Endothelial cell (in vitro differentiated cells): ENCODE measurements around the gene COG4. TPM values are rescaled to one million over a fixed set of nuclear protein-coding genes. Genes with fewer than 3 reads are reported as not detected.

Experiments
- DNase-seq: peaks from one replicate; pipeline ENCODE4 v3.0.0; 2021; ENCODE audit warnings: low spot score
- H3K27ac Mint-ChIP-seq: one replicate; pipeline ENCODE4 v1.8.0; 2021; ENCODE audit warnings: mixed read lengths, inconsistent platforms; ENCODE audit not compliant: unreplicated experiment
- H3K27me3 Mint-ChIP-seq: one replicate; pipeline ENCODE4 v1.8.0; 2021; ENCODE audit warnings: mild to moderate bottlenecking, moderate library complexity, mixed read lengths, inconsistent platforms; ENCODE audit not compliant: unreplicated experiment
- H3K36me3 Mint-ChIP-seq: one replicate; pipeline ENCODE4 v1.8.0; 2021; ENCODE audit warnings: mild to moderate bottlenecking, low read depth, mixed read lengths, inconsistent platforms; ENCODE audit not compliant: unreplicated experiment
- H3K4me1 Mint-ChIP-seq: one replicate; pipeline ENCODE4 v1.8.0; 2021; ENCODE audit warnings: mild to moderate bottlenecking, mixed read lengths, inconsistent platforms; ENCODE audit not compliant: unreplicated experiment
- H3K4me3 Mint-ChIP-seq: one replicate; pipeline ENCODE4 v1.8.0; 2021; ENCODE audit warnings: mild to moderate bottlenecking, mixed read lengths, inconsistent platforms; ENCODE audit not compliant: unreplicated experiment
- H3K9me3 Mint-ChIP-seq: one replicate; pipeline ENCODE4 v1.8.0; 2021; ENCODE audit warnings: mixed read lengths, inconsistent platforms; ENCODE audit not compliant: unreplicated experiment
- total RNA-seq: library from RNA; stranded (reverse); fragmentation: NEBNext Ultra II Directional; extraction: Animal tissue kit (Norgen Biotek cat#: 25700); gene quantifications from one replicate; pipeline ENCODE4 v1.2.1, GENCODE V29; 2021; ENCODE audit not compliant: unreplicated experiment
- TF ChIP-seq, protein P1 (sequence below): fragments of 200-600 bp; sonication (generic); IDR thresholded peaks from one replicate; pipeline ENCODE4 v1.5.0; 2021; ENCODE audit warnings: antibody characterized with exemption; ENCODE audit not compliant: unreplicated experiment

Gene COG4
- total RNA-seq, 1 donor from 2014 or later: 64.1 TPM

GRCh38 chr16:70430667-70431536 lies 92.5 kb downstream of the COG4 start:
- peak overlapping the region; percentile 63 for H3K4me3 Mint-ChIP-seq
- TF ChIP-seq, protein P1, sequence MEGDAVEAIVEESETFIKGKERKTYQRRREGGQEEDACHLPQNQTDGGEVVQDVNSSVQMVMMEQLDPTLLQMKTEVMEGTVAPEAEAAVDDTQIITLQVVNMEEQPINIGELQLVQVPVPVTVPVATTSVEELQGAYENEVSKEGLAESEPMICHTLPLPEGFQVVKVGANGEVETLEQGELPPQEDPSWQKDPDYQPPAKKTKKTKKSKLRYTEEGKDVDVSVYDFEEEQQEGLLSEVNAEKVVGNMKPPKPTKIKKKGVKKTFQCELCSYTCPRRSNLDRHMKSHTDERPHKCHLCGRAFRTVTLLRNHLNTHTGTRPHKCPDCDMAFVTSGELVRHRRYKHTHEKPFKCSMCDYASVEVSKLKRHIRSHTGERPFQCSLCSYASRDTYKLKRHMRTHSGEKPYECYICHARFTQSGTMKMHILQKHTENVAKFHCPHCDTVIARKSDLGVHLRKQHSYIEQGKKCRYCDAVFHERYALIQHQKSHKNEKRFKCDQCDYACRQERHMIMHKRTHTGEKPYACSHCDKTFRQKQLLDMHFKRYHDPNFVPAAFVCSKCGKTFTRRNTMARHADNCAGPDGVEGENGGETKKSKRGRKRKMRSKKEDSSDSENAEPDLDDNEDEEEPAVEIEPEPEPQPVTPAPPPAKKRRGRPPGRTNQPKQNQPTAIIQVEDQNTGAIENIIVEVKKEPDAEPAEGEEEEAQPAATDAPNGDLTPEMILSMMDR: no peak
- H3K27me3 Mint-ChIP-seq: peaks cover 13% of the 10 kb centered on the region
- peaks cover 64% of the 10 kb centered on the region for H3K4me1 Mint-ChIP-seq
- DNase-seq: peak; percentile 31
- H3K36me3 Mint-ChIP-seq: peaks cover 12% of the 10 kb centered on the region
- H3K9me3 Mint-ChIP-seq: no peaks in the 10 kb centered on the region
- peak overlapping the region; percentile 95 for H3K27ac Mint-ChIP-seq

Other genes with a start within 250 kb of the COG4 start
- gene AARS1, start 234.0 kb downstream of the COG4 start, total RNA-seq: 60.4 TPM
- 37.1 TPM for gene DDX19B, start 224.4 kb downstream of the COG4 start, total RNA-seq
- gene DDX19A, start 176.7 kb downstream of the COG4 start, total RNA-seq: 35.3 TPM
- 87.0 TPM for gene ST3GAL2, start 84.5 kb downstream of the COG4 start, total RNA-seq
- gene FCSK, start 69.0 kb downstream of the COG4 start, total RNA-seq: 14.7 TPM
- gene SF3B3, start 262 bp upstream of the COG4 start, total RNA-seq: 228 TPM
- 1.6 TPM for gene IL34, start 123.0 kb upstream of the COG4 start, total RNA-seq
- gene MTSS2, start 162.5 kb upstream of the COG4 start, total RNA-seq: 82.6 TPM